SK-N-SH treated with all-trans-retinoic acid at 6 μM for 48 hours (cell line): ENCODE data around the gene MANSC4.

Experiments used
- ATAC-seq: fragments of 200-7000 bp; cut with Tn5 transposase; 3 replicates; pipeline ENCODE4 v1.9.1; 2020; ENCODE audit warnings: mild to moderate bottlenecking, moderate library complexity
- ARNTL ChIP-seq: fragments of 450-650 bp; formaldehyde crosslinking; IDR thresholded peaks from 2 replicates; pipeline ENCODE4 v1.5.0; 2020; ENCODE audit warnings: low read depth, mild to moderate bottlenecking, moderate library complexity, borderline replicate concordance
- BACH2 ChIP-seq: fragments of 250-450 bp; sonication (Bioruptor Pico); IDR thresholded peaks from 2 replicates; pipeline ENCODE4 v1.9.0; 2021; ENCODE audit warnings: mild to moderate bottlenecking, borderline replicate concordance
- ESRRG ChIP-seq: fragments of 250-450 bp; sonication (Bioruptor Pico); IDR thresholded peaks from 2 replicates; pipeline ENCODE4 v1.6.1; 2021; ENCODE audit warnings: mild to moderate bottlenecking
- GLIS3 ChIP-seq: fragments of 250-450 bp; sonication (Bioruptor Pico); IDR thresholded peaks from 2 replicates; pipeline ENCODE4 v1.5.0; 2020; ENCODE audit warnings: mild to moderate bottlenecking, moderate library complexity
- ISL1 ChIP-seq: fragments of 250-450 bp; sonication (Bioruptor Pico); IDR thresholded peaks from 2 replicates; pipeline ENCODE4 v2.1.2; 2022; ENCODE audit warnings: mild to moderate bottlenecking, moderate library complexity
- PPARA ChIP-seq: fragments of 250-450 bp; sonication (Bioruptor Pico); IDR thresholded peaks from 2 replicates; pipeline ENCODE4 v1.5.0; 2020; ENCODE audit warnings: mild to moderate bottlenecking, borderline replicate concordance
- SNAI2 ChIP-seq: fragments of 250-450 bp; sonication (Bioruptor Pico); IDR thresholded peaks from 2 replicates; pipeline ENCODE4 v1.5.0; 2020; ENCODE audit warnings: mild to moderate bottlenecking, moderate library complexity
- TOX ChIP-seq: fragments of 250-450 bp; sonication (Bioruptor Pico); IDR thresholded peaks from 2 replicates; pipeline ENCODE4 v1.8.0; 2021; ENCODE audit warnings: mild to moderate bottlenecking, moderate library complexity, borderline replicate concordance
- ZC3H10 ChIP-seq: fragments of 250-450 bp; sonication (Bioruptor Pico); IDR thresholded peaks from 2 replicates; pipeline ENCODE4 v1.5.1; 2021; ENCODE audit warnings: mild to moderate bottlenecking, moderate library complexity
- ZFP3 ChIP-seq: fragments of 250-450 bp; sonication (Bioruptor Pico); IDR thresholded peaks from 2 replicates; pipeline ENCODE4 v1.5.0; 2020; ENCODE audit warnings: mild to moderate bottlenecking, moderate library complexity
- ZFP30 ChIP-seq: fragments of 450-650 bp; formaldehyde crosslinking; IDR thresholded peaks from 2 replicates; pipeline ENCODE4 v1.5.0; 2022; ENCODE audit warnings: mild to moderate bottlenecking, moderate library complexity
- ZNF565 ChIP-seq: fragments of 450-650 bp; formaldehyde crosslinking; conservative IDR thresholded peaks from 2 replicates; pipeline ENCODE4 v1.5.0; 2020; ENCODE audit warnings: low read depth, mild to moderate bottlenecking, moderate library complexity
- ZNF8 ChIP-seq: fragments of 450-650 bp; formaldehyde crosslinking; IDR thresholded peaks from 2 replicates; pipeline ENCODE4 v1.5.0; 2020; ENCODE audit warnings: mild to moderate bottlenecking, moderate library complexity
- TF ChIP-seq, protein P1 (sequence below): fragments of 250-450 bp; sonication (Bioruptor Pico); IDR thresholded peaks from 2 replicates; pipeline ENCODE4 v1.8.0; 2021; ENCODE audit warnings: low read depth, mild to moderate bottlenecking, moderate library complexity, borderline replicate concordance
- TF ChIP-seq, protein P2 (sequence below): fragments of 250-450 bp; sonication (Bioruptor Pico); IDR thresholded peaks from 2 replicates; pipeline ENCODE4 v1.5.1; 2021; ENCODE audit warnings: mild to moderate bottlenecking, moderate library complexity
- TF ChIP-seq, protein P3 (sequence below): fragments of 250-450 bp; sonication (Bioruptor Pico); IDR thresholded peaks from 2 replicates; pipeline ENCODE4 v1.5.1; 2020; ENCODE audit warnings: low read depth, mild to moderate bottlenecking, moderate library complexity
- TF ChIP-seq, protein P4 (sequence below): fragments of 250-450 bp; sonication (Bioruptor Pico); IDR thresholded peaks from 2 replicates; pipeline ENCODE4 v1.5.0; 2020; ENCODE audit warnings: mild to moderate bottlenecking, moderate library complexity

The MANSC4 gene

DNA sequence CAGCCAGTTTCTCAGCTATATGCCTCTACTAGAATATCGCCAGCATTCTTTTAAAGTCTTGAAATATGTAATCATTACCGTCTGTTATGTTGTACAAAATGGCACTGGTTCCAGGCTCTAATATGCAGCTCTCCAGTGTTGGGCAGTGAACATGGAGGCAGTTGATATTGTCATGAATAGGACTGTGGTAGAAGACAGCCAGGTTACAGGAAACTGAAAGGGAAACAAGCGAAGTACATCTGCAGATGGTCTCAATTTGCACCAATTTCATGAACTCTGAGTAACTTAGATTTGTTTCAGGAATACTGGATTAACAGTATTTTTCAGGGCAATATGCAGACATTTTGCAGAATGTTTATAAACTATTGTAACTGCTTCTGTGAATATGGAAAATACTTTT, 13.4 kb downstream of the MANSC4 start:
- TF ChIP-seq ZNF565 (CRISPR knock-in tag) (no peak), ZFP3 (CRISPR knock-in tag) (no peak), GLIS3 (CRISPR knock-in tag) (no peak)
- ATAC-seq, result no peak

DNA sequence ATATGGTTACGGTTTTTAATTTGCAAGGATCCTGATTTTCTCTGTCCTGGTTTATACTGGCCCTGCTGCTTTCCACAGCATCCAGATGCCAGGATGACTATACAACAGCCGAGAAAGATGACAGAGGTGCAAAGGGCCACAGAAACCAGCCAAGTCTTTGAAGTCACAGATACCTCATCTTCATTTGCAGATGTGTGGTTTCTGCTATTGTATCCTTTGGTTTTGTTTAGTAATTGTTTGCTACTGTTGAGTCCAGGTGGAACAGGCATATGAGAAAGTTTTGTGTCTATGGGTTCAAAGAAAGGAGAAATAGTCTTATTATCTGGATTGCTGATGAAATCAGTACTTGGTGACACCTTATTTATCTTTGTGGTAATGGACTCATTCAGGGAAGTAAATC, 17.3 kb downstream of the MANSC4 start:
- ATAC-seq, result no peak
- TF ChIP-seq ZFP30 (CRISPR knock-in tag), result no peak
- TF ChIP-seq TOX (CRISPR knock-in tag), result no peak
- TF ChIP-seq, protein P1, sequence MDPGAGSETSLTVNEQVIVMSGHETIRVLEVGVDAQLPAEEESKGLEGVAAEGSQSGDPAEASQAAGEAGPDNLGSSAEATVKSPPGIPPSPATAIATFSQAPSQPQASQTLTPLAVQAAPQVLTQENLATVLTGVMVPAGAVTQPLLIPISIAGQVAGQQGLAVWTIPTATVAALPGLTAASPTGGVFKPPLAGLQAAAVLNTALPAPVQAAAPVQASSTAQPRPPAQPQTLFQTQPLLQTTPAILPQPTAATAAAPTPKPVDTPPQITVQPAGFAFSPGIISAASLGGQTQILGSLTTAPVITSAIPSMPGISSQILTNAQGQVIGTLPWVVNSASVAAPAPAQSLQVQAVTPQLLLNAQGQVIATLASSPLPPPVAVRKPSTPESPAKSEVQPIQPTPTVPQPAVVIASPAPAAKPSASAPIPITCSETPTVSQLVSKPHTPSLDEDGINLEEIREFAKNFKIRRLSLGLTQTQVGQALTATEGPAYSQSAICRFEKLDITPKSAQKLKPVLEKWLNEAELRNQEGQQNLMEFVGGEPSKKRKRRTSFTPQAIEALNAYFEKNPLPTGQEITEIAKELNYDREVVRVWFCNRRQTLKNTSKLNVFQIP (CRISPR knock-in tag), result no peak
- no peak for TF ChIP-seq ARNTL
- no peak for TF ChIP-seq ZFP3 (CRISPR knock-in tag)
- TF ChIP-seq PPARA, result no peak
- TF ChIP-seq GLIS3 (CRISPR knock-in tag), result no peak
- no peak for TF ChIP-seq SNAI2 (CRISPR knock-in tag)
- no peak for TF ChIP-seq ISL1
- no peak for TF ChIP-seq ESRRG (CRISPR knock-in tag)
- no peak for TF ChIP-seq ZNF565 (CRISPR knock-in tag)
- TF ChIP-seq, protein P2, sequence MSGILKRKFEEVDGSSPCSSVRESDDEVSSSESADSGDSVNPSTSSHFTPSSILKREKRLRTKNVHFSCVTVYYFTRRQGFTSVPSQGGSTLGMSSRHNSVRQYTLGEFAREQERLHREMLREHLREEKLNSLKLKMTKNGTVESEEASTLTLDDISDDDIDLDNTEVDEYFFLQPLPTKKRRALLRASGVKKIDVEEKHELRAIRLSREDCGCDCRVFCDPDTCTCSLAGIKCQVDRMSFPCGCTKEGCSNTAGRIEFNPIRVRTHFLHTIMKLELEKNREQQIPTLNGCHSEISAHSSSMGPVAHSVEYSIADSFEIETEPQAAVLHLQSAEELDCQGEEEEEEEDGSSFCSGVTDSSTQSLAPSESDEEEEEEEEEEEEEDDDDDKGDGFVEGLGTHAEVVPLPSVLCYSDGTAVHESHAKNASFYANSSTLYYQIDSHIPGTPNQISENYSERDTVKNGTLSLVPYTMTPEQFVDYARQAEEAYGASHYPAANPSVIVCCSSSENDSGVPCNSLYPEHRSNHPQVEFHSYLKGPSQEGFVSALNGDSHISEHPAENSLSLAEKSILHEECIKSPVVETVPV (CRISPR knock-in tag), result no peak
- TF ChIP-seq, protein P3, sequence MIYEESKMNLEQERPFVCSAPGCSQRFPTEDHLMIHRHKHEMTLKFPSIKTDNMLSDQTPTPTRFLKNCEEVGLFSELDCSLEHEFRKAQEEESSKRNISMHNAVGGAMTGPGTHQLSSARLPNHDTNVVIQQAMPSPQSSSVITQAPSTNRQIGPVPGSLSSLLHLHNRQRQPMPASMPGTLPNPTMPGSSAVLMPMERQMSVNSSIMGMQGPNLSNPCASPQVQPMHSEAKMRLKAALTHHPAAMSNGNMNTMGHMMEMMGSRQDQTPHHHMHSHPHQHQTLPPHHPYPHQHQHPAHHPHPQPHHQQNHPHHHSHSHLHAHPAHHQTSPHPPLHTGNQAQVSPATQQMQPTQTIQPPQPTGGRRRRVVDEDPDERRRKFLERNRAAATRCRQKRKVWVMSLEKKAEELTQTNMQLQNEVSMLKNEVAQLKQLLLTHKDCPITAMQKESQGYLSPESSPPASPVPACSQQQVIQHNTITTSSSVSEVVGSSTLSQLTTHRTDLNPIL, result no peak
- TF ChIP-seq ZNF8, result no peak

DNA sequence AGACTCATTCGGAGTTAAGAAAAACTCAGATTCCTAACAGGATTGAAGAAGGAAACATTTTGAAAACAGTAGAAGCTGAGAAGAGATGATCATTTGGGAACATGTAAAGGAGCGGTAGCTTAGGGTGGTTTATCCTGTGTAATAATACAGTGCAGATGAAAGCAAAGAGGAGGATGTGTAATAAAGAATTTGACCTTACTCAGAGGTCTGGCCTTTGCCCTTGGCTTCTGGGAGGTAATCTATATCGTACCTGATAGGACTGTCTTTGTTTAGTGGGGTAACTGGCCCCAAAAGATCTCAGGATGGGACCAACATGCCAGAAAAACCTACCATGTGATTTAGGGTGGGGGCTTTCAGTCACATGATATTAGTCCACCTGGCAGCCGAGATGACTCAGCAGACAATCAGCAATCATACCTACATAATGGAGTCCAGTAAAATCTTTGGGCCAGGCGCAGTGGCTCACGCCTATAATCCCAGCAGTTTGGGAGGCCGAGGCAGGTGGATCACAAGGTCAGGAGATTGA, 23.3 kb downstream of the MANSC4 start:
- no peak for TF ChIP-seq ZNF8
- TF ChIP-seq ESRRG (CRISPR knock-in tag), result no peak
- TF ChIP-seq ZC3H10, result no peak
- TF ChIP-seq, protein P4, sequence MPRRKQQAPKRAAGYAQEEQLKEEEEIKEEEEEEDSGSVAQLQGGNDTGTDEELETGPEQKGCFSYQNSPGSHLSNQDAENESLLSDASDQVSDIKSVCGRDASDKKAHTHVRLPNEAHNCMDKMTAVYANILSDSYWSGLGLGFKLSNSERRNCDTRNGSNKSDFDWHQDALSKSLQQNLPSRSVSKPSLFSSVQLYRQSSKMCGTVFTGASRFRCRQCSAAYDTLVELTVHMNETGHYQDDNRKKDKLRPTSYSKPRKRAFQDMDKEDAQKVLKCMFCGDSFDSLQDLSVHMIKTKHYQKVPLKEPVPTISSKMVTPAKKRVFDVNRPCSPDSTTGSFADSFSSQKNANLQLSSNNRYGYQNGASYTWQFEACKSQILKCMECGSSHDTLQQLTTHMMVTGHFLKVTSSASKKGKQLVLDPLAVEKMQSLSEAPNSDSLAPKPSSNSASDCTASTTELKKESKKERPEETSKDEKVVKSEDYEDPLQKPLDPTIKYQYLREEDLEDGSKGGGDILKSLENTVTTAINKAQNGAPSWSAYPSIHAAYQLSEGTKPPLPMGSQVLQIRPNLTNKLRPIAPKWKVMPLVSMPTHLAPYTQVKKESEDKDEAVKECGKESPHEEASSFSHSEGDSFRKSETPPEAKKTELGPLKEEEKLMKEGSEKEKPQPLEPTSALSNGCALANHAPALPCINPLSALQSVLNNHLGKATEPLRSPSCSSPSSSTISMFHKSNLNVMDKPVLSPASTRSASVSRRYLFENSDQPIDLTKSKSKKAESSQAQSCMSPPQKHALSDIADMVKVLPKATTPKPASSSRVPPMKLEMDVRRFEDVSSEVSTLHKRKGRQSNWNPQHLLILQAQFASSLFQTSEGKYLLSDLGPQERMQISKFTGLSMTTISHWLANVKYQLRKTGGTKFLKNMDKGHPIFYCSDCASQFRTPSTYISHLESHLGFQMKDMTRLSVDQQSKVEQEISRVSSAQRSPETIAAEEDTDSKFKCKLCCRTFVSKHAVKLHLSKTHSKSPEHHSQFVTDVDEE, result no peak
- TF ChIP-seq, protein P2 (CRISPR knock-in tag), result no peak
- TF ChIP-seq, protein P3, result no peak
- no peak for TF ChIP-seq ARNTL
- no peak for TF ChIP-seq BACH2
- TF ChIP-seq, protein P1 (CRISPR knock-in tag), result no peak
- no peak for TF ChIP-seq ISL1
- TF ChIP-seq SNAI2 (CRISPR knock-in tag), result no peak
- ATAC-seq, result no peak
